HG03439 (cell line): ENCODE measurements around the gene CREB3L2.
A peak's percentile ranks its signal among the peaks of the same experiment; 100 is the strongest.
"Not testable (repeated sequence)": the region's sequence is repeated elsewhere in the genome, so short reads cannot be mapped to it uniquely, and the experiment has no call there.

Experiments used
- ATAC-seq: cut with Tn5 transposase; IDR thresholded peaks from one replicate; pipeline ENCODE4 v1.9.1; 2021; ENCODE audit warnings: mild to moderate bottlenecking, moderate library complexity; ENCODE audit not compliant: unreplicated experiment

Gene CREB3L2

DNA sequence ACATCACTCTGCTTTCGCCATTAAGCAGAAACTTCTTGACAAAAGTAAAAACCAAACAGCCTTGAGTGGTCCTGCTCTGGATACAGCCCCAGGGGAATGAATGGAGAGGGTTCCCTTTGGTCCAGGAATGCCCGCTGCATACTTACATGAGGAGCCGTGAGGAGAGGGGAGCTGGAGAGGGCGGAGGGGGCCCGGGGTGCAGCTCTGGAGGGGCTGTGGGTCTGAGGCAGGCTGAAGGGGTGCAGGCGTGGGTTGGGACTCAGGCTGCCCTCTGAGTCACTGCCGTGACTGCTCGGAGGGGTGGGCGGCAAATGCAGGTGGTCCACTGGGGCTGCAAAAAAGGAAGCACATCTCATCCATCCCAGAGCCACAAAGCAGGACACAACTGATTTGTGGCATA is 93.8 kb downstream of the CREB3L2 start:
- no peak for ATAC-seq

GRCh38 chr7:137906636-137907035 is 95.2 kb downstream of the CREB3L2 start:
- ATAC-seq = not testable (repeated sequence)

DNA sequence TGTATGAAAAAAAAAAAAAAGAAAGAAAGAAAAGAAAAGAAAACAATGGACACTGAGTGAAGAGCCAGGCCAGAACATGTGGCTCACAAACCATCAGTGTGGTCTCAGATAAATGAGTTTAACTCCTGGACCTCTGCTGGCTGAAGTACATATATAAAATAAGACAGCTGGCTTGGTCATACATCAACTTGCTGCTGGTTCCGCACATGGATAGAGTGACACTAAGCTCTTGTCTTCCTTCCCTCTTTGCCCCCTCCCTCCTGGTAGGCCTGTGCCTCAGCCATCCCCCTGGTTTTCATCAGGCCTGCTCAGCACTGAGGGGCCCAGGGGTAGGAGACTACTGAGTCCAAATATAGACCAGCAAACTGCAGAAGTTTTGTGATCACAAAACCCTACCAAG is 97.1 kb downstream of the CREB3L2 start:
- ATAC-seq = no peak

GRCh38 chr7:137903382-137904169 is 98.3 kb downstream of the CREB3L2 start:
- peak; percentile 75 for ATAC-seq

GRCh38 chr7:137900137-137900536 is 101.7 kb downstream of the CREB3L2 start:
- ATAC-seq = no peak

- ATAC-seq = peak; percentile 72
These were observed 102.8 kb downstream of the CREB3L2 start for GRCh38 chr7:137898839-137899721.

GRCh38 chr7:137895301-137896221 is 106.3 kb downstream of the CREB3L2 start:
- ATAC-seq = peak; percentile 63

GRCh38 chr7:137893143-137893742 is 108.6 kb downstream of the CREB3L2 start:
- no peak for ATAC-seq

GRCh38 chr7:137891016-137891655 is 110.8 kb downstream of the CREB3L2 start:
- no peak for ATAC-seq

GRCh38 chr7:137890449-137890921 is 111.4 kb downstream of the CREB3L2 start:
- no peak for ATAC-seq

DNA sequence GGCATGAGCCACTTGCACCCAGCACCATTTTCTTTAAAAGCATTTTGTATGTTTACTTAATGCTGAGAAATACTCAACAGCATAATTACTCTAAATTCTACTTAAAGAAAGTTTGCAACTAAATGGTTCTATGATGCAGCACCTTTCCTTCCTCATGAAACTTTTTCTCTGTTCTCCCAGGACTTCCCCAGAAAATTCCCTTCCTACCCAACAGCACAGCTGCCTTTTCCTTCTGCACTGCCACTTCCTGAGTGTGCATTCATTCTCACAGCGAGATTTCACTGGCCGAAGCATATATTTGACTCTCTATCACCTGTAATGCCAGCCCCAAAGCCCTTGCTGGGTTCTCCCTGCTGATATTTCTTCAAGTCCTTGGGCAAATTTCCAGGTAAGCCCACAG is 113.6 kb downstream of the CREB3L2 start:
- ATAC-seq = no peak

DNA sequence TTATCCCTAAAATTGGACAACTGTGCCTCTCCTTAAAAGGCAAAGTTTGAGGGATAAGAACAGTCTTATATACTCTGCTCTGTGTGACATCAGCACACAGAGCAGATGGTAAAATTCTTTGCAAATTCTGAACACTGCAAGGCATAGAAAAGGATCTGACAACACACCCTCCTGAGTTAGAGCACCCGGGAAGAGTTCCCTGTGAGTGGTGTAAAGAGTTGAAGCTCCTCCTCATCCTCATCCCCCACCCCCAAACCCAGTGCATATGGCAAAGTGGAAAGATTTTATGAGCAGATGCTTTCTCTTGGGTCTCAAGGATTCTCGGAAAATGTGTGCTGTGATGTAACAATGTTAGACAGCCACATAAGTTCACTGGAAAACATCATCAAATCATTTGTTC is 115.1 kb downstream of the CREB3L2 start:
- no peak for ATAC-seq

DNA sequence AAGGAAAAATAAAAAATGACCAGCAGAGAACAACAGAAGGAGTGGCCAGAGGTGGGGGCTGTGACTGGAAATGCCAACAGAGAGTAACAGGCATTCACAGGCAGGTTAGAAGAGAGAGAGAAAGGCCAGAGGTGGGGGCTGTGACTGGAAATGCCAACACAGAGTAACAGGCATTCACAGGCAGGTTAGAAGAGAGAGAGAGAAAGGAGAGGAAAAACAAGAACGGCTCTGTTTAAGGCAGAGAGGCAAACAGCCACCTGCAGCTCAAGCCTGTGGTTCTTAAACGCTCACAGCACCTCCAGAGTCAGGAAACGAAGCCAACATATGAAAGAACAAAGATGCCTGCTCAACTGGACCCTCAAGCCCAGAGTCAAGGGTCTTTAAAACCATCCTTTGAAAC is 115.6 kb downstream of the CREB3L2 start:
- no peak for ATAC-seq

- no peak for ATAC-seq
These were observed 116.2 kb downstream of the CREB3L2 start for GRCh38 chr7:137885678-137886077.

DNA sequence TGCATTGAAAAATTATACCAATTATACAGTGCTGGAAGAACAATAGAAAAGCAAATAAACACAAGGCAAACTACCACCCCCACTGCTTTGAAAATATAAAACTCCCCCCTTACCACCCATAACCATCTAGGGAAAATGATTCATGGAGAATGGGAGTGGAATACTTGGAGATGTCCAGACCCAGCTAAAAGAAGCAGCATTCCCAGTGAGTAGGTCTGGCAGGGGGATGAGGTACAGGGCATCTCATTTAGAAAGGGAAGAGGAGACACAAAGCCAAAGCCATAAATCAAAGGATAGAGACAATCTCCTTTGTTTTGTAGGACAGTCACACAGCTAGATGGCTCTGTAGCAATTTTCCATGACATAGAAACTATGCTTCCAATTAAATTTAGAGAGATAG is 119.1 kb downstream of the CREB3L2 start:
- ATAC-seq = no peak

GRCh38 chr7:137882261-137882668 is 119.6 kb downstream of the CREB3L2 start:
- ATAC-seq = peak; percentile 63

DNA sequence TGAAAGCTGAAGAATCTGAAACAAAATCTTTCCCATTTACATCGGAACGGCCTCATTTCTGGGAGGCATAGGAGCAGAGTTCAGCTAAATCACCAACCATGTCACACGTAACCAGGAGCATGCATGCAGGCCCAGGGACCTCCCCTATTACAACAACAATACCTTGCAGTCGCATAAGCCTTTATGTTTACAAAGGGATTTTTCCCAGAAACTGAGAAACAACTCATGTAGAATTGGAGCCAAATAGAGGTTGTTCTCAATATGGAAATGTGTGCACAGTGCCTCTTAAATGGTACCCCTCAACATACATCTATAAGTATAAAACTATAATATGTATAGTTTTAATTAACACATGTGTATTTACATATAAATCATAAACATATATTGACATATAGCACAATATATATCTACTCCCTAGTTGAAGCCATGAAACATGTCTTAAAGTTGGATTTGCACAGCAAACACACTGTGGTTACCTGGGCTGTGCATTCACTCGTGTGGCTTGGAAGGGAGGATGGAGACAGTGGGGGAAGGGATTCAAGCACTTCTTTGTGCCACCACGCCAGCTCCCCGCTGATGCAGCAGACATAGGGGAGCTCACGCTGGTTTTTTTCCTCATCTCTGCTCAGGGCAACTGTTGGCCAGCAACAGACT is 120.2 kb downstream of the CREB3L2 start:
- ATAC-seq = no peak

- ATAC-seq = no peak
These were observed 121.5 kb downstream of the CREB3L2 start for GRCh38 chr7:137880432-137880831.
